Activated CD8-positive, alpha-beta memory T cell treated with anti-CD3 and anti-CD28 coated beads, Interleukin-2, amount 50 U/mL, for 1 hour (primary cell): Measurements from ENCODE around the gene TSPAN4.
A peak's percentile ranks its signal among the peaks of the same experiment; 100 is the strongest.

Experiments used
- DNase-seq: peaks from one replicate; pipeline ENCODE4 v3.0.0-alpha.2; 2020; ENCODE audit errors: extremely low read depth

Gene TSPAN4

GRCh38 chr11:804599-804964, 38.1 kb upstream of the TSPAN4 start:
- DNase-seq = no peak

GRCh38 chr11:808427-809286, 34.0 kb upstream of the TSPAN4 start:
- DNase-seq = no peak

GRCh38 chr11:809287-810039, 33.2 kb upstream of the TSPAN4 start, which contains the start of gene RPLP2:
RPLP2 (plus strand) TSS chr11:809967; CDS start chr11:810235, 268 bp downstream.
- peak; percentile 90 for DNase-seq

GRCh38 chr11:810040-810567, 32.5 kb upstream of the TSPAN4 start:
- DNase-seq = no peak

GRCh38 chr11:811446-812245, 31.0 kb upstream of the TSPAN4 start:
- DNase-seq = no peak

- no peak for DNase-seq
Measured at GRCh38 chr11:812390-812789, 30.3 kb upstream of the TSPAN4 start.

GRCh38 chr11:813072-813455, 29.6 kb upstream of the TSPAN4 start:
- no peak for DNase-seq

GRCh38 chr11:813456-814096, 29.1 kb upstream of the TSPAN4 start:
- no peak for DNase-seq

- DNase-seq = no peak
Measured at GRCh38 chr11:815675-816432, 26.8 kb upstream of the TSPAN4 start.

- DNase-seq = no peak
Measured at GRCh38 chr11:816433-816779, 26.2 kb upstream of the TSPAN4 start.

- DNase-seq = no peak
Measured at GRCh38 chr11:818396-819128, 24.1 kb upstream of the TSPAN4 start, which contains the start of gene PNPLA2. PNPLA2 (plus strand) TSS chr11:818914; CDS start chr11:819719, 805 bp downstream.

- DNase-seq = peak; percentile 70
Measured at GRCh38 chr11:819129-819931, 23.3 kb upstream of the TSPAN4 start.

GRCh38 chr11:819943-820649, 22.6 kb upstream of the TSPAN4 start:
- DNase-seq = peak; percentile 90

- no peak for DNase-seq
Measured at GRCh38 chr11:820655-821511, 21.8 kb upstream of the TSPAN4 start.

- no peak for DNase-seq
Measured at GRCh38 chr11:821512-822371, 20.9 kb upstream of the TSPAN4 start.

GRCh38 chr11:823441-824291, 19.0 kb upstream of the TSPAN4 start:
- DNase-seq = no peak
